GM12878 (cell line): ENCODE measurements around the gene YEATS2. TPM values are rescaled to one million over a fixed set of nuclear protein-coding genes. Genes with fewer than 3 reads are reported as not detected.
"Not testable (repeated sequence)": the region's sequence is repeated elsewhere in the genome, so short reads cannot be mapped to it uniquely, and the experiment has no call there.

Source experiments
- ATAC-seq: fragments of 200-7000 bp; cut with Tn5 transposase; 3 replicates; pipeline ENCODE4 v1.9.1; 2020; ENCODE audit warnings: mild to moderate bottlenecking, moderate library complexity
- BruUV-seq: library from RNA; stranded (reverse); fragments of 400-500 nt; replicated peaks from 2 replicates; lab custom pipeline; 2021; lab: Mats Ljungman, UMichigan
- CTCF ChIA-PET: fragments of 300-600 bp; sonication (Branson Sonifier 250); formaldehyde crosslinking; extraction: SDS; loops from one replicate; lab custom pipeline; 2021; ENCODE audit warnings: inconsistent platforms; lab: Yijun Ruan, JAX
- POLR2A ChIA-PET: fragments of 350-600 bp; formaldehyde crosslinking; extraction: SDS; loops from one replicate; lab custom pipeline; 2021; ENCODE audit warnings: inconsistent platforms; lab: Charles Lee
- RAD21 ChIA-PET: fragments of 300-600 bp; sonication (Branson Sonifier 250); formaldehyde crosslinking; loops from one replicate; lab custom pipeline; 2023; ENCODE audit warnings: antibody characterized with exemption; ENCODE audit not compliant: unreplicated experiment; lab: Charles Lee
- SMC1A ChIA-PET: fragments of 300-600 bp; sonication (Branson Sonifier 250); formaldehyde crosslinking; loops from one replicate; lab custom pipeline; 2023; ENCODE audit not compliant: unreplicated experiment, uncharacterized antibody; lab: Charles Lee
- DNase-seq: peaks from one replicate; pipeline ENCODE4 v3.0.0-alpha.2; 2011; ENCODE audit warnings: low read depth, low spot score
- FAIRE-seq: peaks from 3 replicates; lab custom pipeline; 2011; peaks lifted over from hg19 to GRCh38; lab: Jason Lieb, UNC
- H2AFZ ChIP-seq: 2 replicates; pipeline ENCODE4 v1.6.0; 2011; ENCODE audit warnings: low read depth, low read length, control low read depth; ENCODE audit not compliant: control insufficient read depth
- H3K27ac ChIP-seq: 2 replicates; pipeline ENCODE4 v1.5.1; 2011; ENCODE audit warnings: control low read depth; ENCODE audit not compliant: control insufficient read depth, insufficient read depth
- H3K27me3 ChIP-seq, 2 experiments: replicated peaks in 1 of 2; 2 replicates each; pipeline versions ENCODE4 v1.6.0 to v1.6.1; 2011; ENCODE audit warnings: low read length in 1 of 2; ENCODE audit not compliant: control insufficient read depth in 2 of 2, insufficient read depth in 2 of 2
- H3K36me3 ChIP-seq, 2 experiments: 2 replicates each; pipeline ENCODE4 v1.5.1; 2011; ENCODE audit warnings: low read length in 1 of 2; ENCODE audit not compliant: control insufficient read depth in 2 of 2, insufficient read depth in 2 of 2
- H3K4me1 ChIP-seq: 2 replicates; pipeline ENCODE4 v1.6.1; 2011; ENCODE audit warnings: mild to moderate bottlenecking, low read length, moderate library complexity, mixed read lengths; ENCODE audit not compliant: control insufficient read depth, insufficient read depth
- H3K4me2 ChIP-seq: 2 replicates; pipeline ENCODE4 v1.6.0; 2011; ENCODE audit warnings: control low read depth; ENCODE audit not compliant: control insufficient read depth, insufficient read depth
- H3K4me3 ChIP-seq: fragments of 200-600 bp; sonication (generic); 2 replicates; pipeline ENCODE4 v1.5.1; 2016
- H3K79me2 ChIP-seq: 2 replicates; pipeline ENCODE4 v1.6.0; 2011; ENCODE audit warnings: low read length; ENCODE audit not compliant: control insufficient read depth, insufficient read depth
- H3K9ac ChIP-seq: 2 replicates; pipeline ENCODE4 v1.8.0; 2011; ENCODE audit warnings: low read length, control low read depth, mixed read lengths; ENCODE audit not compliant: control insufficient read depth, insufficient read depth
- H3K9me3 ChIP-seq: replicated peaks from 3 replicates; pipeline ENCODE4 v1.5.1; 2011; ENCODE audit warnings: mild to moderate bottlenecking, low read length; ENCODE audit not compliant: control insufficient read depth, insufficient read depth
- H4K20me1 ChIP-seq: 2 replicates; pipeline ENCODE4 v1.6.0; 2011; ENCODE audit not compliant: control insufficient read depth, insufficient read depth
- CBX5 ChIP-seq: sonication (generic); IDR thresholded peaks from 2 replicates; pipeline ENCODE4 v1.6.1; 2016; ENCODE audit warnings: low read depth, moderate library complexity, mild to moderate bottlenecking, inconsistent platforms
- ETV6 ChIP-seq, 2 experiments: fragments of 450-650 bp in 1 of 2; IDR thresholded peaks in 1 of 2; conservative IDR thresholded peaks in 1 of 2; 2 replicates each; pipeline ENCODE4 v1.6.1; 2014; ENCODE audit warnings: antibody characterized with exemption in 1 of 2, borderline replicate concordance in 1 of 2, low read depth in 1 of 2, mild to moderate bottlenecking in 1 of 2, moderate library complexity in 1 of 2
- POU2F2 ChIP-seq: IDR thresholded peaks from 3 replicates; pipeline ENCODE4 v1.6.1; 2011; ENCODE audit warnings: low read depth, mild to moderate bottlenecking, low read length, borderline replicate concordance
- SPI1 ChIP-seq: IDR thresholded peaks from 2 replicates; pipeline ENCODE4 v1.6.1; 2011; ENCODE audit warnings: low read depth, mild to moderate bottlenecking, low read length, moderate library complexity, borderline replicate concordance; ENCODE audit not compliant: insufficient read depth
- WGBS: methylation state at CpG from one replicate; pipeline ENCODE4 v1.1.6; 2016; ENCODE audit warnings: low lambda C conversion rate; ENCODE audit not compliant: insufficient replicate concordance, insufficient coverage; ENCODE audit errors: missing lambda C conversion rate; 5-methylcytosine and 5-hydroxymethylcytosine counted together
- in situ Hi-C: fragments of 300-500 bp; cut with MboI; formaldehyde crosslinking; loops from 9 replicates; pipeline ENCODE4 v1.14.3; 2018; ENCODE audit warnings: mixed read lengths
- intact Hi-C: fragments of 100-400 bp; cut with micrococcal nuclease; formaldehyde crosslinking; loops from one replicate; pipeline ENCODE4 v1.14.2; 2022; ENCODE audit not compliant: unreplicated experiment
- polyA plus RNA-seq, 11 experiments: library from polyadenylated mRNA; depleted of rRNA in 4 of 11; unstranded in 6 of 11; stranded (reverse) in 5 of 11; fragments of >200 nt; fragmentation: Nextera tagmentation in 4 of 11; fragmentation: Illumina TruSeq in 1 of 11; extraction: Ambion mirVana in 4 of 11; extraction: Trizol in 1 of 11; gene quantifications; 1 replicate in 1 of 11; 2 replicates in 10 of 11; pipeline versions ENCODE4 v1.2.1 to v1.2.3, GENCODE V29; 2011 to 2016; ENCODE audit warnings: inconsistent platforms in 2 of 11, missing spikeins in 2 of 11, low read depth in 1 of 11
- total RNA-seq, 4 experiments: library from RNA; depleted of rRNA in 3 of 4; stranded (reverse); fragments of >200 nt in 3 of 4; fragmentation: Illumina TruSeq in 1 of 4; extraction: Trizol in 1 of 4; gene quantifications; 2 replicates each; pipeline versions ENCODE4 v1.2.1 to v1.2.3, GENCODE V29; 2013 to 2021

YEATS2 gene
- total and polyA plus RNA-seq, 10 of the 15 experiments (the other 5 are each of a cell fraction or from before 2014, with no cell fraction given) = 1.9 to 65.3 (median 25.8) TPM

GRCh38 chr3:183782576-183783276 lies 85.1 kb downstream of the YEATS2 start:
- Histone ChIP-seq H3K79me2 (no peaks in the 10 kb centered on the region; the same call in none of the 2 replicates), H4K20me1 (no peaks in the 10 kb centered on the region), H3K9ac (no peak overlapping the region), H3K27me3 (no peaks in the 10 kb centered on the region), H3K9me3 (no peaks in the 10 kb centered on the region; the same call in 2 of the 3 replicates)
- ATAC-seq (peak; percentile 35), FAIRE-seq (no peak), DNase-seq (no peak)
- SMC1A ChIA-PET = no interaction called here
- RAD21 ChIA-PET = no interaction called here
- intact Hi-C loops = no loop called here
- no peak for TF ChIP-seq CBX5
- TF ChIP-seq POU2F2 = peak; percentile 67; the same call in 1 of the 3 replicates
- TF ChIP-seq SPI1 = peak; percentile 16; the same call in 1 of the 2 replicates
- no peak for TF ChIP-seq ETV6 (conservative IDR thresholded peaks at IDR 0.05 in 1 of 2, IDR thresholded peaks at IDR 0.05 in 1 of 2; ENCODE audit: borderline replicate concordance in 1 of 2, low read depth in 1 of 2)
- TF ChIP-seq, all 136 proteins: peak for 2
- ChIA-PET CTCF (no interaction called here), POLR2A (no interaction called here)
- in situ Hi-C loops = no loop called here
- Histone ChIP-seq H2AFZ (no peak overlapping the region), H3K36me3 (peaks cover 5 to 34% of the 10 kb centered on the region in 2 experiments), H3K4me1 (0 out of 2 replicates have a peak, but pooled peaks cover 3% of the 10 kb centered on the region), H3K4me3 (no peak overlapping the region), H3K4me2 (no peak overlapping the region), H3K27ac (no peak overlapping the region)
- BruUV-seq = no TSS peak
- WGBS = 79% methylated on average over 7 of the region's 7 CpGs

- H2AFZ ChIP-seq, DNase-seq, FAIRE-seq, H3K9me3 ChIP-seq, intact Hi-C loops, H3K27me3 ChIP-seq, in situ Hi-C loops, H3K4me1 ChIP-seq, H3K4me3 ChIP-seq, BruUV-seq, ATAC-seq, H3K79me2 ChIP-seq, SMC1A ChIA-PET, CTCF ChIA-PET, H3K27ac ChIP-seq, H4K20me1 ChIP-seq, H3K4me2 ChIP-seq, H3K9ac ChIP-seq: not testable (repeated sequence)
- peaks cover 5 to 31% of the 10 kb centered on the region in 2 experiments for H3K36me3 ChIP-seq
- WGBS = 91% methylated on average over 9 of the region's 10 CpGs
- ChIA-PET POLR2A (interaction anchor here (0.7 kb wide), 1 partner anchor 443 kb away, joined by 4 read pairs; no protein-coding TSS in a partner anchor), RAD21 (interaction anchor here (0.7 kb wide), 1 partner anchor 31 kb away, joined by 3 read pairs; no protein-coding TSS in a partner anchor)
These were observed 86.9 kb downstream of the YEATS2 start for GRCh38 chr3:183784503-183784902.
